22Rv1 (cell line): ENCODE data around the gene VRK2.

ENCODE experiments used
- ZFX ChIP-seq: fragments of 450-650 bp; IDR thresholded peaks from 2 replicates; pipeline ENCODE4 v1.6.1; 2017; ENCODE audit warnings: antibody characterized with exemption, borderline replicate concordance
- TF ChIP-seq, protein P1 (sequence below): fragments of 450-650 bp; IDR thresholded peaks from 2 replicates; pipeline ENCODE4 v1.5.1; 2017; ENCODE audit warnings: mild to moderate bottlenecking

DNA sequence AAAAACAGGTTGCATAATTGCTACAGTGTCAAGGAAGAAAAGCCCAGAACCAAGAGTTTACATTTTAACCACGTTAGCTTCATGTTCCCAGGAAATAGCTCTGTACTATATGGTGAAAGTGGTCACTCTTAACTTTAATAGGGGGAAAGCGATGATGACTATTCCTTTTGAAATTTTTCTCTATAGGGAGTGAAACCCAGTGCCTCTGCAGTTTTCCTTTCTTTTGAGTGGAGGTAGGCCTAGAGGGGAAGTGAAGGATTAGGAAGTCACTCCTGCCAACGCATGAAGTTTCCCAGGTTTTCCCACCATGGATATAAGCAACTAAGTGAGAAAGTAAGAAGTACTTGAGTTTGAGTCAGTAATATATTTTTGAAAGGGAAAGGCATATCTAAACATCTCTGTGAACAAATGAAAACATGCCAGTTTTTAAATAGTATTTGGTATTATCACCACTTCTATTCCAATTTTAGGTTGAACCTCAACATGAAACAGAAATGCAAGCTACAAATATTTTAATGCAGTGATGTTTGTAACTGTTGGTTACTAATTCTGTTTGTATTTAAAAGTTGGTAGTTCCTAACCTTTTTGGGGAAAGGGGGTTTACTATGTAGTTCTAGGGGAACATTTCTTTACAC, 91.9 kb downstream of the VRK2 start:
- TF ChIP-seq, protein P1, sequence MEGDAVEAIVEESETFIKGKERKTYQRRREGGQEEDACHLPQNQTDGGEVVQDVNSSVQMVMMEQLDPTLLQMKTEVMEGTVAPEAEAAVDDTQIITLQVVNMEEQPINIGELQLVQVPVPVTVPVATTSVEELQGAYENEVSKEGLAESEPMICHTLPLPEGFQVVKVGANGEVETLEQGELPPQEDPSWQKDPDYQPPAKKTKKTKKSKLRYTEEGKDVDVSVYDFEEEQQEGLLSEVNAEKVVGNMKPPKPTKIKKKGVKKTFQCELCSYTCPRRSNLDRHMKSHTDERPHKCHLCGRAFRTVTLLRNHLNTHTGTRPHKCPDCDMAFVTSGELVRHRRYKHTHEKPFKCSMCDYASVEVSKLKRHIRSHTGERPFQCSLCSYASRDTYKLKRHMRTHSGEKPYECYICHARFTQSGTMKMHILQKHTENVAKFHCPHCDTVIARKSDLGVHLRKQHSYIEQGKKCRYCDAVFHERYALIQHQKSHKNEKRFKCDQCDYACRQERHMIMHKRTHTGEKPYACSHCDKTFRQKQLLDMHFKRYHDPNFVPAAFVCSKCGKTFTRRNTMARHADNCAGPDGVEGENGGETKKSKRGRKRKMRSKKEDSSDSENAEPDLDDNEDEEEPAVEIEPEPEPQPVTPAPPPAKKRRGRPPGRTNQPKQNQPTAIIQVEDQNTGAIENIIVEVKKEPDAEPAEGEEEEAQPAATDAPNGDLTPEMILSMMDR = no peak
- no peak for TF ChIP-seq ZFX
